Effector memory CD8-positive, alpha-beta T cell (primary cell): ENCODE data around the gene KDM3A.

Experiments
- ATAC-seq: fragments of 150-1000 bp; cut with Tn5 transposase; replicated peaks from 2 replicates; pipeline ENCODE4 v1.10.0; 2021; ENCODE audit warnings: mild to moderate bottlenecking, moderate library complexity
- DNase-seq, 3 experiments: peaks; one replicate each; pipeline ENCODE4 v3.0.0; 2021
- H3K27ac Mint-ChIP-seq, 2 donors: one replicate each; pipeline ENCODE4 v1.8.0; 2022; ENCODE audit warnings: mild to moderate bottlenecking in 2 of 2, mixed read lengths in 2 of 2, moderate library complexity in 2 of 2
- H3K27me3 Mint-ChIP-seq, 2 donors: one replicate each; pipeline ENCODE4 v1.8.0; 2022; ENCODE audit warnings: mixed read lengths in 2 of 2
- H3K36me3 Mint-ChIP-seq: one replicate; pipeline ENCODE4 v1.8.0; 2022; ENCODE audit warnings: mild to moderate bottlenecking, moderate library complexity, mixed read lengths; ENCODE audit not compliant: insufficient read depth
- H3K4me1 Mint-ChIP-seq, 2 donors: one replicate each; pipeline ENCODE4 v1.8.0; 2022; ENCODE audit warnings: low read depth in 2 of 2, mixed read lengths in 2 of 2
- H3K4me3 Mint-ChIP-seq, 2 donors: one replicate each; pipeline ENCODE4 v1.8.0; 2022; ENCODE audit warnings: mild to moderate bottlenecking in 2 of 2, mixed read lengths in 2 of 2, moderate library complexity in 2 of 2
- H3K9me3 Mint-ChIP-seq, 2 donors: one replicate each; pipeline ENCODE4 v1.8.0; 2022; ENCODE audit warnings: mixed read lengths in 2 of 2

Gene KDM3A

GRCh38 chr2:86468162-86469033 is 27.2 kb downstream of the KDM3A start:
- DNase-seq (no peak), ATAC-seq (no peak)
- Mint-ChIP-seq H3K36me3 (peaks cover 91% of the 10 kb centered on the region), H3K27ac (peak overlapping the region; percentile 7 to 80), H3K9me3 (no peaks in the 10 kb centered on the region), H3K4me3 (no peak overlapping the region), H3K4me1 (peaks cover 15 to 44% of the 10 kb centered on the region in 2 donors), H3K27me3 (no peaks in the 10 kb centered on the region)

- Mint-ChIP-seq H3K27ac (no peak overlapping the region), H3K27me3 (no peaks in the 10 kb centered on the region), H3K9me3 (no peaks in the 10 kb centered on the region), H3K36me3 (peaks cover 91% of the 10 kb centered on the region), H3K4me3 (no peak overlapping the region), H3K4me1 (peaks cover 9 to 46% of the 10 kb centered on the region in 2 donors)
- DNase-seq (no peak), ATAC-seq (no peak)
Observed at GRCh38 chr2:86470890-86471289, 29.7 kb downstream of the KDM3A start.

GRCh38 chr2:86471637-86472036 is 30.5 kb downstream of the KDM3A start:
- Mint-ChIP-seq H3K9me3 (no peaks in the 10 kb centered on the region), H3K36me3 (peaks cover 89% of the 10 kb centered on the region), H3K27me3 (no peaks in the 10 kb centered on the region), H3K4me1 (peaks cover 12 to 50% of the 10 kb centered on the region in 2 donors), H3K4me3 (no peak overlapping the region), H3K27ac (no peak overlapping the region)
- DNase-seq, result no peak
- no peak for ATAC-seq

- Mint-ChIP-seq H3K27me3 (no peaks in the 10 kb centered on the region), H3K36me3 (peaks cover 93% of the 10 kb centered on the region), H3K27ac (peak overlapping the region; percentile 41 to 82), H3K9me3 (no peaks in the 10 kb centered on the region), H3K4me3 (no peak overlapping the region), H3K4me1 (peaks cover 5 to 36% of the 10 kb centered on the region in 2 donors)
- DNase-seq (no peak), ATAC-seq (no peak)
Observed at GRCh38 chr2:86476092-86476491, 34.9 kb downstream of the KDM3A start.

- no peak for ATAC-seq
- Mint-ChIP-seq H3K27ac (peak overlapping the region; percentile 82 to 83), H3K36me3 (peaks cover 97% of the 10 kb centered on the region)
Observed at GRCh38 chr2:86476918-86477317, 35.7 kb downstream of the KDM3A start.

GRCh38 chr2:86477349-86477748 is 36.2 kb downstream of the KDM3A start:
- Mint-ChIP-seq H3K27ac (peak overlapping the region; percentile 82 to 83), H3K36me3 (peaks cover 97% of the 10 kb centered on the region), H3K27me3 (no peaks in the 10 kb centered on the region), H3K4me3 (no peak overlapping the region), H3K4me1 (peaks cover 3 to 29% of the 10 kb centered on the region in 2 donors), H3K9me3 (no peaks in the 10 kb centered on the region)
- ATAC-seq (no peak), DNase-seq (no peak)

More at GRCh38 chr2:86476918-86477317, 35.7 kb downstream of the KDM3A start:
- no peaks in the 10 kb centered on the region for H3K27me3 Mint-ChIP-seq
- H3K4me3 Mint-ChIP-seq, result no peak overlapping the region
- no peak for DNase-seq
- peaks cover 3 to 31% of the 10 kb centered on the region in 2 donors for H3K4me1 Mint-ChIP-seq
- no peaks in the 10 kb centered on the region for H3K9me3 Mint-ChIP-seq

GRCh38 chr2:86480105-86480504 is 38.9 kb downstream of the KDM3A start:
- Mint-ChIP-seq H3K36me3 (peaks cover 97% of the 10 kb centered on the region), H3K9me3 (no peaks in the 10 kb centered on the region), H3K27ac (peak overlapping the region; percentile 41 to 44), H3K4me1 (peaks cover 3 to 18% of the 10 kb centered on the region in 2 donors), H3K4me3 (no peak overlapping the region), H3K27me3 (no peaks in the 10 kb centered on the region)
- DNase-seq, result no peak
- no peak for ATAC-seq

- ATAC-seq (no peak), DNase-seq (no peak)
- no peak overlapping the region for H3K4me3 Mint-ChIP-seq
- no peaks in the 10 kb centered on the region for H3K27me3 Mint-ChIP-seq
- peaks cover 100% of the 10 kb centered on the region for H3K36me3 Mint-ChIP-seq
- H3K4me1 Mint-ChIP-seq, result peaks cover 0 to 11% of the 10 kb centered on the region in 2 donors
- peak overlapping the region; percentile 41 to 59 for H3K27ac Mint-ChIP-seq
- no peaks in the 10 kb centered on the region for H3K9me3 Mint-ChIP-seq
Observed at GRCh38 chr2:86482034-86482433, 40.9 kb downstream of the KDM3A start.

GRCh38 chr2:86484385-86484784 is 43.2 kb downstream of the KDM3A start:
- Mint-ChIP-seq H3K9me3 (no peaks in the 10 kb centered on the region), H3K27ac (peak overlapping the region in 1 of 2 donors; percentile 68)

GRCh38 chr2:86485103-86485502 is 43.9 kb downstream of the KDM3A start:
- peak overlapping the region in 1 of 2 donors; percentile 68 for H3K27ac Mint-ChIP-seq
- H3K9me3 Mint-ChIP-seq, result no peaks in the 10 kb centered on the region
- peaks cover 98% of the 10 kb centered on the region for H3K36me3 Mint-ChIP-seq
- ATAC-seq (no peak), DNase-seq (no peak)
- H3K4me3 Mint-ChIP-seq, result no peak overlapping the region
- H3K4me1 Mint-ChIP-seq, result peaks cover 0 to 7% of the 10 kb centered on the region in 2 donors
- no peaks in the 10 kb centered on the region for H3K27me3 Mint-ChIP-seq

More at GRCh38 chr2:86484385-86484784, 43.2 kb downstream of the KDM3A start:
- DNase-seq (no peak), ATAC-seq (no peak)
- no peak overlapping the region for H3K4me3 Mint-ChIP-seq
- no peaks in the 10 kb centered on the region for H3K27me3 Mint-ChIP-seq
- peaks cover 0 to 7% of the 10 kb centered on the region in 2 donors for H3K4me1 Mint-ChIP-seq
- peaks cover 98% of the 10 kb centered on the region for H3K36me3 Mint-ChIP-seq

GRCh38 chr2:86485802-86486201 is 44.6 kb downstream of the KDM3A start:
- no peaks in the 10 kb centered on the region for H3K9me3 Mint-ChIP-seq
- peaks cover 0 to 7% of the 10 kb centered on the region in 2 donors for H3K4me1 Mint-ChIP-seq
- H3K36me3 Mint-ChIP-seq, result peaks cover 98% of the 10 kb centered on the region
- H3K4me3 Mint-ChIP-seq, result no peak overlapping the region
- DNase-seq, result no peak
- no peak for ATAC-seq
- H3K27me3 Mint-ChIP-seq, result no peaks in the 10 kb centered on the region
- peak overlapping the region in 1 of 2 donors; percentile 15 for H3K27ac Mint-ChIP-seq

- H3K36me3 Mint-ChIP-seq, result peaks cover 98% of the 10 kb centered on the region
- no peaks in the 10 kb centered on the region for H3K27me3 Mint-ChIP-seq
- DNase-seq, result no peak
- peak overlapping the region in 1 of 2 donors; percentile 80 for H3K27ac Mint-ChIP-seq
- peaks cover 0 to 10% of the 10 kb centered on the region in 2 donors for H3K4me1 Mint-ChIP-seq
- no peak overlapping the region for H3K4me3 Mint-ChIP-seq
- no peak for ATAC-seq
- H3K9me3 Mint-ChIP-seq, result no peaks in the 10 kb centered on the region
Observed at GRCh38 chr2:86487062-86487461, 45.9 kb downstream of the KDM3A start.

GRCh38 chr2:86488561-86489250 is 47.5 kb downstream of the KDM3A start:
- Mint-ChIP-seq H3K27ac (peak overlapping the region; percentile 5 to 80), H3K4me1 (peaks cover 0 to 9% of the 10 kb centered on the region in 2 donors), H3K27me3 (no peaks in the 10 kb centered on the region), H3K9me3 (no peaks in the 10 kb centered on the region), H3K4me3 (no peak overlapping the region), H3K36me3 (peaks cover 98% of the 10 kb centered on the region)
- DNase-seq, result no peak
- no peak for ATAC-seq
